Mammary epithelial cell (primary cell): ENCODE measurements around the gene NAB2.

ENCODE experiments used
- CTCF ChIP-seq, 2 donors: IDR thresholded peaks in 1 of 2; conservative IDR thresholded peaks in 1 of 2; 2 replicates each; pipeline ENCODE4 v1.5.1; 2011 to 2012; ENCODE audit warnings: inconsistent platforms in 2 of 2, low read length in 2 of 2, mild to moderate bottlenecking in 2 of 2, control low read depth in 1 of 2, low read depth in 1 of 2; ENCODE audit not compliant: insufficient read depth in 1 of 2; ENCODE audit errors: extremely low read depth in 1 of 2
- EZH2 ChIP-seq: IDR thresholded peaks from 2 replicates; pipeline ENCODE4 v1.6.1; 2012; ENCODE audit warnings: low read length, inconsistent platforms, borderline replicate concordance

GRCh38 chr12:57128519-57129247, 39.8 kb downstream of the NAB2 start:
- TF ChIP-seq CTCF (conservative IDR thresholded peaks at IDR 0.05 in 1 of 2, IDR thresholded peaks at IDR 0.05 in 1 of 2; ENCODE audit: extremely low read depth in 1 of 2, insufficient read depth in 1 of 2, low read depth in 1 of 2, low read length in 2 of 2) (no peak), EZH2 (no peak)
